Fibroblast of lung (primary cell): Measurements from ENCODE around the gene TMEM14A. TPM values are rescaled to one million over a fixed set of nuclear protein-coding genes. Genes with fewer than 3 reads are reported as not detected.

Experiments
- DNase-seq, 2 donors: peaks; one replicate each; pipeline versions ENCODE4 v3.0.0 to v3.0.0-alpha.2; 2010; ENCODE audit warnings: low read depth in 2 of 2
- H2AFZ ChIP-seq: 2 replicates; pipeline ENCODE4 v1.5.1; 2012; ENCODE audit warnings: low read length, control low read depth, inconsistent platforms
- H3K27ac ChIP-seq: 2 replicates; pipeline ENCODE4 v1.5.1; 2011; ENCODE audit warnings: low read length, control low read depth; ENCODE audit not compliant: insufficient read depth
- H3K27me3 ChIP-seq: 2 replicates; pipeline ENCODE4 v1.5.1; 2011; ENCODE audit warnings: mild to moderate bottlenecking, low read length; ENCODE audit not compliant: control insufficient read depth, insufficient read depth
- H3K36me3 ChIP-seq: 2 replicates; pipeline ENCODE4 v1.5.1; 2011; ENCODE audit warnings: low read length; ENCODE audit not compliant: control insufficient read depth, insufficient read depth
- H3K4me1 ChIP-seq: 2 replicates; pipeline ENCODE4 v1.5.1; 2011; ENCODE audit warnings: low read length; ENCODE audit not compliant: control insufficient read depth, insufficient read depth; ENCODE audit errors: extremely low read depth
- H3K4me2 ChIP-seq: 2 replicates; pipeline ENCODE4 v1.5.1; 2011; ENCODE audit warnings: low read length, control low read depth; ENCODE audit not compliant: insufficient read depth; ENCODE audit errors: extremely low read depth
- H3K4me3 ChIP-seq, 4 experiments: fragments of 200-600 bp in 1 of 4; sonication (generic) in 1 of 4; replicated peaks in 1 of 4; 2 replicates each; pipeline ENCODE4 v1.5.1; 2011 to 2016; ENCODE audit warnings: low read length in 4 of 4, low read depth in 3 of 4, mild to moderate bottlenecking in 3 of 4, control low read depth in 2 of 4, inconsistent platforms in 1 of 4, mixed read lengths in 1 of 4; ENCODE audit not compliant: insufficient read depth in 1 of 4; ENCODE audit errors: control extremely low read depth in 1 of 4
- H3K79me2 ChIP-seq: 2 replicates; pipeline ENCODE4 v1.5.1; 2012; ENCODE audit warnings: mild to moderate bottlenecking, low read length, inconsistent platforms; ENCODE audit not compliant: control insufficient read depth, insufficient read depth
- H3K9ac ChIP-seq: 2 replicates; pipeline ENCODE4 v1.5.1; 2011; ENCODE audit warnings: mild to moderate bottlenecking, low read length, control low read depth; ENCODE audit not compliant: insufficient read depth
- H3K9me3 ChIP-seq: 2 replicates; pipeline ENCODE4 v1.5.1; 2012; ENCODE audit warnings: low read depth, low read length; ENCODE audit not compliant: control insufficient read depth, insufficient read depth
- H4K20me1 ChIP-seq: 2 replicates; pipeline ENCODE4 v1.5.1; 2011; ENCODE audit warnings: low read length; ENCODE audit not compliant: control insufficient read depth, insufficient read depth; ENCODE audit errors: extremely low read depth
- EZH2 ChIP-seq: IDR thresholded peaks from 2 replicates; pipeline ENCODE4 v1.5.1; 2012; ENCODE audit warnings: low read length, control low read depth, mild to moderate bottlenecking; ENCODE audit errors: missing control alignments
- polyA plus RNA-seq, 2 donors: library from polyadenylated mRNA; depleted of rRNA in 1 of 2; stranded (reverse) in 1 of 2; unstranded in 1 of 2; fragments of >200 nt; gene quantifications; 2 replicates each; pipeline ENCODE4 v1.2.1, GENCODE V29; 2011 to 2012; ENCODE audit warnings: missing spikeins in 1 of 2
- total RNA-seq: library from RNA; depleted of rRNA; stranded (reverse); fragments of >200 nt; gene quantifications from 2 replicates; pipeline ENCODE4 v1.2.1, GENCODE V29; 2014
- TF ChIP-seq, protein P1 (sequence below), 2 donors: IDR thresholded peaks in 1 of 2; conservative IDR thresholded peaks in 1 of 2; 1 replicate in 1 of 2; 2 replicates in 1 of 2; pipeline ENCODE4 v1.5.1; 2011 to 2012; ENCODE audit warnings: low read length in 2 of 2, control low read depth in 1 of 2, inconsistent platforms in 1 of 2, low read depth in 1 of 2, mild to moderate bottlenecking in 1 of 2

TMEM14A gene
- total and polyA plus RNA-seq, 2 donors (not counting 1 experiment from before 2014, with no cell fraction given), result 38.3 to 49.0 TPM

DNA sequence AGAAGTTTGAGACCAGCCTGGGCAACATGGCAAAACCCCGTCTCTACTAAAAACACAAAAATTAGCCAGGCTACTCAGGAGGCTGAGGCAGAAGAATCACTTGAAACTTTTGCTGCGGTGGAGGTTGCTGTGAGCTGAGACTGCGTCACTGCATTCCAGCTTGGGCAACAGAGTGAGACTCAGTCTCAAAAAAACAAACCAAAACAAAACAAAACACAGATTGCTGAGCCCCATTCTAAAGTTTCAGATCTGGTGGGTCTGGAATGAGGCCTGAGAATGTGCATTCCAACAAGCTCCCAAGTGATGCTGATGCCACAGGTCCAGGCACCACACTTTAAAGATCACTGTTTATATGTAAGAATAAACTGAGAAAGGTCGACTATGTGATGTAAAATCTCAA lies 24.9 kb upstream of the TMEM14A start:
- no peaks in the 10 kb centered on the region for H3K9me3 ChIP-seq
- H3K27me3 ChIP-seq, result no peaks in the 10 kb centered on the region
- no peak overlapping the region for H3K4me3 ChIP-seq
- H3K4me2 ChIP-seq, result peak overlapping the region; percentile 51
- H3K27ac ChIP-seq, result peak overlapping the region; percentile 39
- TF ChIP-seq, protein P1, sequence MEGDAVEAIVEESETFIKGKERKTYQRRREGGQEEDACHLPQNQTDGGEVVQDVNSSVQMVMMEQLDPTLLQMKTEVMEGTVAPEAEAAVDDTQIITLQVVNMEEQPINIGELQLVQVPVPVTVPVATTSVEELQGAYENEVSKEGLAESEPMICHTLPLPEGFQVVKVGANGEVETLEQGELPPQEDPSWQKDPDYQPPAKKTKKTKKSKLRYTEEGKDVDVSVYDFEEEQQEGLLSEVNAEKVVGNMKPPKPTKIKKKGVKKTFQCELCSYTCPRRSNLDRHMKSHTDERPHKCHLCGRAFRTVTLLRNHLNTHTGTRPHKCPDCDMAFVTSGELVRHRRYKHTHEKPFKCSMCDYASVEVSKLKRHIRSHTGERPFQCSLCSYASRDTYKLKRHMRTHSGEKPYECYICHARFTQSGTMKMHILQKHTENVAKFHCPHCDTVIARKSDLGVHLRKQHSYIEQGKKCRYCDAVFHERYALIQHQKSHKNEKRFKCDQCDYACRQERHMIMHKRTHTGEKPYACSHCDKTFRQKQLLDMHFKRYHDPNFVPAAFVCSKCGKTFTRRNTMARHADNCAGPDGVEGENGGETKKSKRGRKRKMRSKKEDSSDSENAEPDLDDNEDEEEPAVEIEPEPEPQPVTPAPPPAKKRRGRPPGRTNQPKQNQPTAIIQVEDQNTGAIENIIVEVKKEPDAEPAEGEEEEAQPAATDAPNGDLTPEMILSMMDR (conservative IDR thresholded peaks at IDR 0.05 in 1 of 2, IDR thresholded peaks at IDR 0.05 in 1 of 2; ENCODE audit: low read depth in 1 of 2, low read length in 2 of 2), result no peak
- TF ChIP-seq EZH2, result no peak
- no peaks in the 10 kb centered on the region for H3K36me3 ChIP-seq
- H3K9ac ChIP-seq, result no peak overlapping the region
- H3K79me2 ChIP-seq, result no peaks in the 10 kb centered on the region
- H2AFZ ChIP-seq, result no peak overlapping the region
- peak in 1 of 2 donors; percentile 32 for DNase-seq
- peaks cover 28% of the 10 kb centered on the region for H3K4me1 ChIP-seq
- no peaks in the 10 kb centered on the region for H4K20me1 ChIP-seq

DNA sequence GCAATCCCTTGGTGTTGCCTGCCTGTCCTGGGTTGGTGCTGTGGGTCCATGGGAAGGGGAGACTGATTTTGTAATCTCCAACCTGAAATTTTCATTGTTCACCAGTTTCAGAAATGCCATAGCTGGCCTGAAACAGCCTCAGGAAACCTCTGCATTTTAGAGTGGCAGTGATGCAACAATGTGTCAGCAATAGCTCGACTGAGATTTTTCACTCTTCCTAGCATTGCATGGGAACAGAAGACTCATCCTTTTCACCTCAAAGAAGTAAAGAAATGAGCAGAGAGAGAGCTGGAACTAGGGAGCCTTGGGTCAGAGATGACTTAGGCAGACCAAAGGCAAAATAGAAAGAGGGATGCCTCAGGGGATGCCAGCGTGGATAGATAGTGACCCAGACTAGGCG lies 23.7 kb upstream of the TMEM14A start:
- TF ChIP-seq EZH2, result no peak
- TF ChIP-seq, protein P1 (conservative IDR thresholded peaks at IDR 0.05 in 1 of 2, IDR thresholded peaks at IDR 0.05 in 1 of 2; ENCODE audit: low read depth in 1 of 2, low read length in 2 of 2), result no peak
- peaks cover 35% of the 10 kb centered on the region for H3K4me1 ChIP-seq
- peak; percentile 30 to 37 for DNase-seq
- H3K9me3 ChIP-seq, result no peaks in the 10 kb centered on the region
- H3K36me3 ChIP-seq, result no peaks in the 10 kb centered on the region
- H3K4me3 ChIP-seq, result no peak overlapping the region
- no peak overlapping the region for H3K27ac ChIP-seq
- H3K9ac ChIP-seq, result no peak overlapping the region
- H3K27me3 ChIP-seq, result no peaks in the 10 kb centered on the region
- H3K4me2 ChIP-seq, result no peak overlapping the region
- H3K79me2 ChIP-seq, result no peaks in the 10 kb centered on the region
- H4K20me1 ChIP-seq, result no peaks in the 10 kb centered on the region
- no peak overlapping the region for H2AFZ ChIP-seq

DNA sequence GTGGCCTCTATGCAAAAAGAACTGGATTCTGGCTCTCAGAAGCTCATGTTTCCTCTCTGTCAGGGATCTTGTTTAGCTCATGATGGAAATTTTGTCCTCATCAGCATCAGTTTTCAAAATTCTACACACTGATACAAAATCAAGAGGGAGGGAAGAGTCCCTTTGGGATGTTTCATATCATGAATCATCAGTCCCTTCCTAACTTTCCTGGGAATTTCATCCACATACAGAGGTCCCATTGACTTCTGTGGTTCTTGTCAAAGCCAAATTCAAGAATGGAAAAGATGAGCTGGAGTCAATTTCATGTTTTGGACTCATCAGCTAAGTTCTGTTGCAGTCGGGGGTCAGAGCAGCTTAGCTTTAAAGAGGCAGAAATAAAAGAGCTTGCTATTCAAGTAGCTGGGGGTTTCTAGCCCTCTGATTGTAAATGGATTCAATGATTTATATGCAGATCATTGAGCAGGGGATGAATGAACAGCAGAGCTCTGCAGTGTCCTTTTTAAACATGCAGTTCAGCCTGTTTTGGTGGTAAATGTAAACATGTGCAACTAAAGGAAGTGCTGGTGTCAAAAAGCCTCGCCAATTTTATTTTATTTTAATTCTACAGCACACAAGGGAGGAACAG lies 21.3 kb upstream of the TMEM14A start:
- peaks cover 35% of the 10 kb centered on the region for H3K4me1 ChIP-seq
- H3K9ac ChIP-seq, result no peak overlapping the region
- H3K36me3 ChIP-seq, result no peaks in the 10 kb centered on the region
- peak overlapping the region; percentile 29 for H3K4me2 ChIP-seq
- peak in 1 of 2 donors; percentile 46 for DNase-seq
- no peak overlapping the region for H3K27ac ChIP-seq
- H4K20me1 ChIP-seq, result no peaks in the 10 kb centered on the region
- H3K27me3 ChIP-seq, result peaks cover 2% of the 10 kb centered on the region
- no peak overlapping the region for H3K4me3 ChIP-seq
- no peaks in the 10 kb centered on the region for H3K79me2 ChIP-seq
- TF ChIP-seq, protein P1 (conservative IDR thresholded peaks at IDR 0.05 in 1 of 2, IDR thresholded peaks at IDR 0.05 in 1 of 2; ENCODE audit: low read depth in 1 of 2, low read length in 2 of 2), result no peak
- no peak for TF ChIP-seq EZH2
- no peak overlapping the region for H2AFZ ChIP-seq
- H3K9me3 ChIP-seq, result no peaks in the 10 kb centered on the region
